AG04449 (cell line): ENCODE measurements around the gene CHST8.
"Not testable (repeated sequence)": the region's sequence is repeated elsewhere in the genome, so short reads cannot be mapped to it uniquely, and the experiment has no call there.

ENCODE experiments used
- CTCF ChIA-PET: fragments of 350-600 bp; formaldehyde crosslinking; extraction: SDS; loops from one replicate; lab custom pipeline; 2021; ENCODE audit warnings: antibody characterized with exemption; lab: Yijun Ruan, JAX
- POLR2A ChIA-PET: fragments of 400-600, 350-600 bp; formaldehyde crosslinking; extraction: SDS; loops from one replicate; lab custom pipeline; 2020; ENCODE audit warnings: antibody characterized with exemption, inconsistent platforms; lab: Yijun Ruan, JAX
- DNase-seq: peaks from one replicate; pipeline ENCODE4 v3.0.0-alpha.2; 2010; ENCODE audit warnings: low read depth, low spot score
- H3K4me3 ChIP-seq: 2 replicates; pipeline ENCODE4 v1.5.1; 2011; ENCODE audit warnings: low read depth, mild to moderate bottlenecking, control low read depth, low read length
- CTCF ChIP-seq: IDR thresholded peaks from one replicate; pipeline ENCODE4 v1.5.1; 2011; ENCODE audit warnings: mild to moderate bottlenecking, moderate library complexity, low read length, control low read depth, inconsistent platforms; ENCODE audit not compliant: insufficient read depth; ENCODE audit errors: missing control alignments

Gene CHST8

GRCh38 chr19:33613620-33614000 is 8.1 kb upstream of the CHST8 start:
- TF ChIP-seq CTCF, result no peak
- ChIA-PET POLR2A (no interaction called here), CTCF (no interaction called here)
- no peak overlapping the region for H3K4me3 ChIP-seq
- DNase-seq, result no peak

GRCh38 chr19:33616346-33616745 is 5.4 kb upstream of the CHST8 start:
- ChIA-PET POLR2A (no interaction called here), CTCF (no interaction called here)
- TF ChIP-seq CTCF, result no peak
- no peak overlapping the region for H3K4me3 ChIP-seq
- DNase-seq, result no peak

- H3K4me3 ChIP-seq, result no peak overlapping the region
- no peak for DNase-seq
- ChIA-PET POLR2A (no interaction called here), CTCF (no interaction called here)
- no peak for TF ChIP-seq CTCF
Measured at GRCh38 chr19:33616857-33617256, 4.9 kb upstream of the CHST8 start.

GRCh38 chr19:33618363-33618762 is 3.4 kb upstream of the CHST8 start:
- POLR2A ChIA-PET, H3K4me3 ChIP-seq, CTCF ChIA-PET, DNase-seq: not testable (repeated sequence)

- ChIA-PET CTCF (no interaction called here), POLR2A (no interaction called here)
- no peak overlapping the region for H3K4me3 ChIP-seq
- DNase-seq, result no peak
- no peak for TF ChIP-seq CTCF
Measured at GRCh38 chr19:33618884-33619283, 2.9 kb upstream of the CHST8 start.

- ChIA-PET CTCF (no interaction called here), POLR2A (no interaction called here)
- DNase-seq, result no peak
- TF ChIP-seq CTCF, result no peak
- H3K4me3 ChIP-seq, result no peak overlapping the region
Measured at GRCh38 chr19:33620611-33621010, 1.1 kb upstream of the CHST8 start.

GRCh38 chr19:33621065-33621785 is 528 bp upstream of the CHST8 start:
- DNase-seq, result no peak
- ChIA-PET CTCF (no interaction called here), POLR2A (no interaction called here)
- no peak for TF ChIP-seq CTCF
- no peak overlapping the region for H3K4me3 ChIP-seq
